ENCODE results near the gene KCTD16. TPM values are rescaled to one million over a fixed set of nuclear protein-coding genes. Genes with fewer than 3 reads are reported as not detected.

The KCTD16 gene
- polyA plus RNA-seq, 1 of the 3 experiments (the other 2 are of a cell fraction): 0.03 TPM

- DNase-seq: no peak
- H3K9me3 ChIP-seq: no peaks in the 10 kb centered on the region
- H3K4me3 ChIP-seq (ENCODE audit: low read depth in 2 of 2, low read length in 1 of 2): no peak overlapping the region
- H3K9me2 ChIP-seq: no peaks in the 10 kb centered on the region
- no peak for TF ChIP-seq USF1 (IDR thresholded peaks at IDR 0.05; ENCODE audit: borderline replicate concordance, low read depth)
- H3F3A ChIP-seq (replicated peaks; ENCODE audit: insufficient read depth): no peaks in the 10 kb centered on the region
- H3K4me2 ChIP-seq: no peak overlapping the region
- WGBS (ENCODE audit: low lambda C conversion rate): 33% methylated on average over 1 of the region's 1 CpG
- ChIA-PET CTCF (no interaction called here), POLR2A (no interaction called here)
- H3K4me1 ChIP-seq (ENCODE audit: control insufficient read depth in 1 of 2, insufficient read depth in 2 of 2, low read depth in 1 of 2, low read length in 1 of 2): no peaks in the 10 kb centered on the region
- no peak overlapping the region for H2AFZ ChIP-seq (ENCODE audit: low read depth)
- H3K9ac ChIP-seq: no peak overlapping the region
- no peak overlapping the region for H3K27ac ChIP-seq (ENCODE audit: low read depth in 2 of 2, low read length in 1 of 2)
- no peaks in the 10 kb centered on the region for H3K27me3 ChIP-seq (ENCODE audit: insufficient read depth)
- H3K79me2 ChIP-seq (ENCODE audit: insufficient read depth): no peaks in the 10 kb centered on the region
- H3K36me3 ChIP-seq (replicated peaks in 1 of 2; ENCODE audit: control insufficient read depth in 1 of 2, insufficient read depth in 2 of 2, low read length in 1 of 2): no peaks in the 10 kb centered on the region
- H4K20me1 ChIP-seq (ENCODE audit: insufficient read depth): no peaks in the 10 kb centered on the region
These were observed 289.9 kb downstream of the KCTD16 start for GRCh38 chr5:144460600-144460999.

- Histone ChIP-seq H2AFZ (ENCODE audit: low read depth) (no peak overlapping the region), H3K9ac (no peak overlapping the region), H3K27me3 (ENCODE audit: insufficient read depth) (no peaks in the 10 kb centered on the region), H3K27ac (ENCODE audit: low read depth in 2 of 2, low read length in 1 of 2) (no peak overlapping the region), H3K79me2 (ENCODE audit: insufficient read depth) (no peaks in the 10 kb centered on the region), H3K9me2 (no peaks in the 10 kb centered on the region), H3K9me3 (no peaks in the 10 kb centered on the region), H4K20me1 (ENCODE audit: insufficient read depth) (no peaks in the 10 kb centered on the region), H3F3A (replicated peaks; ENCODE audit: insufficient read depth) (no peaks in the 10 kb centered on the region), H3K4me3 (ENCODE audit: low read depth in 2 of 2, low read length in 1 of 2) (no peak overlapping the region), H3K4me1 (ENCODE audit: control insufficient read depth in 1 of 2, insufficient read depth in 2 of 2, low read depth in 1 of 2, low read length in 1 of 2) (peaks cover 0 to 4% of the 10 kb centered on the region in 2 experiments; a peak in 2 of 4 replicates), H3K4me2 (no peak overlapping the region), H3K36me3 (replicated peaks in 1 of 2; ENCODE audit: control insufficient read depth in 1 of 2, insufficient read depth in 2 of 2, low read length in 1 of 2) (no peaks in the 10 kb centered on the region)
- WGBS (ENCODE audit: low lambda C conversion rate): 48% methylated on average over 2 of the region's 2 CpGs
- TF ChIP-seq RAD21 (IDR thresholded peaks at IDR 0.05; ENCODE audit: low read length) (no peak), PBX3 (IDR thresholded peaks at IDR 0.05) (no peak), SIN3A (IDR thresholded peaks at IDR 0.05; ENCODE audit: borderline replicate concordance, low read depth, low read length) (no peak), EP300 (IDR thresholded peaks at IDR 0.05; ENCODE audit: borderline replicate concordance in 1 of 2, low read depth in 1 of 2, low read length in 1 of 2) (no peak), JUND (IDR thresholded peaks at IDR 0.05) (no peak), CTCF (IDR thresholded peaks at IDR 0.05) (no peak), MEF2A (IDR thresholded peaks at IDR 0.05; ENCODE audit: borderline replicate concordance, low read depth) (no peak), USF1 (IDR thresholded peaks at IDR 0.05; ENCODE audit: borderline replicate concordance, low read depth) (no peak), ELF1 (IDR thresholded peaks at IDR 0.05) (no peak)
- ChIA-PET CTCF (no interaction called here), POLR2A (no interaction called here)
- no peak for DNase-seq
These were observed 291.9 kb downstream of the KCTD16 start for GRCh38 chr5:144462577-144462976.

All from SK-N-SH (cell line).